Measurements from ENCODE around the gene MYOM3. TPM values are rescaled to one million over a fixed set of nuclear protein-coding genes. Genes with fewer than 3 reads are reported as not detected.

Gene MYOM3
- total RNA-seq, 2 donors from 2014 or later = 3.3 to 28.5 TPM

GRCh38 chr1:24103408-24103807 lies 8.5 kb downstream of the MYOM3 start:
- no peak overlapping the region for H3K4me3 ChIP-seq
- no peak overlapping the region for H3K27ac ChIP-seq
- no peaks in the 10 kb centered on the region for H3K4me1 ChIP-seq (replicated peaks)
- no peaks in the 10 kb centered on the region for H3K27me3 ChIP-seq (replicated peaks; ENCODE audit: insufficient read depth)
- TF ChIP-seq POLR2AphosphoS5 (IDR thresholded peaks at IDR 0.05) (no peak), POLR2A (IDR thresholded peaks at IDR 0.05) (no peak), CTCF (IDR thresholded peaks at IDR 0.05) (no peak)
- no peak for DNase-seq (ENCODE audit: low spot score)
- intact Hi-C loops (cut with DNase I) = no loop called here
- no peaks in the 10 kb centered on the region for H3K36me3 ChIP-seq
- WGBS = 43% methylated on average over 3 of the region's 3 CpGs
- H3K9me3 ChIP-seq = no peaks in the 10 kb centered on the region

GRCh38 chr1:24102961-24103360 lies 9.0 kb downstream of the MYOM3 start:
- no peak for TF ChIP-seq POLR2A (IDR thresholded peaks at IDR 0.05)
- WGBS = 79% methylated on average over 4 of the region's 8 CpGs
- DNase-seq (ENCODE audit: low spot score) = no peak
- no peaks in the 10 kb centered on the region for H3K4me1 ChIP-seq (replicated peaks)
- H3K27ac ChIP-seq = no peak overlapping the region
- intact Hi-C loops (cut with DNase I) = no loop called here
- no peaks in the 10 kb centered on the region for H3K27me3 ChIP-seq (replicated peaks; ENCODE audit: insufficient read depth)
- H3K9me3 ChIP-seq = no peaks in the 10 kb centered on the region
- H3K36me3 ChIP-seq = no peaks in the 10 kb centered on the region
- no peak overlapping the region for H3K4me3 ChIP-seq

- DNase-seq (ENCODE audit: low spot score) = no peak
- TF ChIP-seq POLR2A (IDR thresholded peaks at IDR 0.05) (no peak), CTCF (IDR thresholded peaks at IDR 0.05) (no peak), POLR2AphosphoS5 (IDR thresholded peaks at IDR 0.05) (no peak)
- no peaks in the 10 kb centered on the region for H3K27me3 ChIP-seq (replicated peaks; ENCODE audit: insufficient read depth)
- H3K9me3 ChIP-seq = no peaks in the 10 kb centered on the region
- no peaks in the 10 kb centered on the region for H3K36me3 ChIP-seq
- H3K4me3 ChIP-seq = no peak overlapping the region
- no peaks in the 10 kb centered on the region for H3K4me1 ChIP-seq (replicated peaks)
- 67% methylated on average over 9 of the region's 9 CpGs for WGBS
- H3K27ac ChIP-seq = no peak overlapping the region
- intact Hi-C loops (cut with DNase I) = no loop called here
These were observed 9.9 kb downstream of the MYOM3 start for GRCh38 chr1:24101796-24102586.

- Histone ChIP-seq H3K4me1 (replicated peaks) (no peaks in the 10 kb centered on the region), H3K27me3 (replicated peaks; ENCODE audit: insufficient read depth) (no peaks in the 10 kb centered on the region), H3K9me3 (no peaks in the 10 kb centered on the region), H3K27ac (no peak overlapping the region), H3K36me3 (no peaks in the 10 kb centered on the region), H3K4me3 (no peak overlapping the region)
- intact Hi-C loops (cut with DNase I) = no loop called here
- WGBS = 87% methylated on average over 13 of the region's 13 CpGs
- TF ChIP-seq POLR2A (IDR thresholded peaks at IDR 0.05) = no peak
- no peak for TF ChIP-seq CTCF (IDR thresholded peaks at IDR 0.05)
- no peak for TF ChIP-seq POLR2AphosphoS5 (IDR thresholded peaks at IDR 0.05)
- DNase-seq (ENCODE audit: low spot score) = no peak
These were observed 10.8 kb downstream of the MYOM3 start for GRCh38 chr1:24100945-24101737.

GRCh38 chr1:24098943-24099638 lies 12.8 kb downstream of the MYOM3 start:
- H3K36me3 ChIP-seq = no peaks in the 10 kb centered on the region
- H3K4me3 ChIP-seq = no peak overlapping the region
- no peak for TF ChIP-seq CTCF (IDR thresholded peaks at IDR 0.05)
- no peak for TF ChIP-seq POLR2A (IDR thresholded peaks at IDR 0.05)
- no peak for TF ChIP-seq POLR2AphosphoS5 (IDR thresholded peaks at IDR 0.05)
- H3K9me3 ChIP-seq = no peaks in the 10 kb centered on the region
- DNase-seq (ENCODE audit: low spot score) = no peak
- no peaks in the 10 kb centered on the region for H3K27me3 ChIP-seq (replicated peaks; ENCODE audit: insufficient read depth)
- 78% methylated on average over 12 of the region's 12 CpGs for WGBS
- intact Hi-C loops (cut with DNase I) = no loop called here
- H3K4me1 ChIP-seq (replicated peaks) = no peaks in the 10 kb centered on the region
- no peak overlapping the region for H3K27ac ChIP-seq

Measured in prostate gland (tissue), 2 donors.